Choroid plexus epithelial cell (primary cell): ENCODE results near the gene SLC25A6.
"Not testable (repeated sequence)": the region's sequence is repeated elsewhere in the genome, so short reads cannot be mapped to it uniquely, and the experiment has no call there.

Source experiments
- DNase-seq: peaks from one replicate; pipeline ENCODE4 v3.0.0-alpha.2; 2010; ENCODE audit warnings: low read depth
- H3K4me3 ChIP-seq: 2 replicates; pipeline ENCODE4 v1.5.1; 2011; ENCODE audit warnings: low read depth, mild to moderate bottlenecking, control low read depth, low read length, moderate library complexity
- CTCF ChIP-seq: conservative IDR thresholded peaks from 2 replicates; pipeline ENCODE4 v1.5.1; 2011; ENCODE audit warnings: low read depth, mild to moderate bottlenecking, control low read depth, inconsistent platforms, low read length, moderate library complexity

SLC25A6 gene

GRCh38 chrX:1380672-1381233 lies 11.2 kb downstream of the SLC25A6 start:
- H3K4me3 ChIP-seq, result no peak overlapping the region
- DNase-seq, result no peak
- TF ChIP-seq CTCF, result no peak

GRCh38 chrX:1378306-1378759 lies 13.6 kb downstream of the SLC25A6 start:
- no peak for DNase-seq
- no peak for TF ChIP-seq CTCF
- no peak overlapping the region for H3K4me3 ChIP-seq

DNA sequence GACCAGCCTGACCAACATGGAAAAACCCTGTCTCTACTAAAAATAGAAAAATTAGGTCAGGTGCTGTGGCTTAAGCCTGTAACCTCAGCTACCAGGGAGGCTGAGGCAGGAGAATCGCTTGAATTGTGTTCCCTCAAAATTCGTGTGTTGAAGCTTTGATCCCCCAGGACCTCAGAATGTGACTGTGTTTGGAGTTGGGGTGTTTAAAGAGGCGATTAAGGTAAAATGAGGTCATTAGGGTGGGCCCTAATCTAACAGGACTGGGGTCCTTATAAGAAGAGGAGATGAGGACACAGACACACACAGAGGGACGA lies 23.6 kb downstream of the SLC25A6 start:
- DNase-seq, result no peak
- no peak for TF ChIP-seq CTCF
- H3K4me3 ChIP-seq, result no peak overlapping the region

DNA sequence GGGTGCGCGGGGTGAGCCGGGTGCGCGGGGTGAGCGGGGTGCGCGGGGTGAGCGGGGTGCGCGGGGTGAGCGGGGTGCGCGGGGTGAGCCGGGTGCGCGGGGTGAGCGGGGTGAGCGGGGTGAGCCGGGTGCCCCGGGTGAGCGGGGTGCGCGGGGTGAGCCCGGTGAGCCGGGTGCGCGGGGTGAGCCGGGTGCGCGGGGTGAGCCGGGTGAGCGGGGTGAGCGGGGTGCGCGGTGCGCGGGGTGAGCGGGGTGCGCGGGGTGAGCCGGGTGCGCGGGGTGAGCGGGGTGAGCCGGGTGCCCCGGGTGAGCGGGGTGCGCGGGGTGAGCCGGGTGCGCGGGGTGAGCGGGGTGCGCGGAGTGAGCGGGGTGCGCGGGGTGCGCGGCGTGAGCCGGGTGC lies 25.6 kb downstream of the SLC25A6 start:
- DNase-seq, H3K4me3 ChIP-seq: not testable (repeated sequence)

GRCh38 chrX:1361910-1362309 lies 30.0 kb downstream of the SLC25A6 start:
- H3K4me3 ChIP-seq, result no peak overlapping the region
- no peak for DNase-seq
- TF ChIP-seq CTCF, result no peak

- H3K4me3 ChIP-seq, result no peak overlapping the region
- no peak for TF ChIP-seq CTCF
- no peak for DNase-seq
These were observed 30.6 kb downstream of the SLC25A6 start for GRCh38 chrX:1361275-1361674.

DNA sequence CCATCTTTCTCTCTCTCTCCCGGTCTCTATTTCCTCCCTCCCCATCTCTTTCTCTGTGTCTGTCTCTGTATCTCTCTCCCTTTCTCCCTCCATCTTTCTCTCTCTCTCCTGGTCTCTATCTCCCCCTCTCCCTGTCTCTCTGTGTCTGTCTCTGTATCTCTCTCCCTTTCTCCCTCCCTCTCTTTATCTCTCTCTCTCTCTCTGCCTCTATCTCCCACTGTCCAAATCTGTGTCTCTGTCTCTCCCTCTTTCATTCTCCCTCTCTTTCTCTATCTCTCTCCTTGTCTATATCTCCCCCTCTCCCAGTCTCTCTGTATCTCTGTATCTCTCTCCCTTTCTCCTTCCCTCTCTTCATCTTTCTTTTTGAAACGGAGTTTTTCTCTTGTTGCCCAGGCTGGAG lies 31.7 kb downstream of the SLC25A6 start:
- no peak for DNase-seq
- no peak overlapping the region for H3K4me3 ChIP-seq
- TF ChIP-seq CTCF, result no peak

- H3K4me3 ChIP-seq, result no peak overlapping the region
- DNase-seq, result no peak
- no peak for TF ChIP-seq CTCF
These were observed 32.4 kb downstream of the SLC25A6 start for GRCh38 chrX:1359477-1359873.
